ENCODE results near the gene SLF1. TPM values are rescaled to one million over a fixed set of nuclear protein-coding genes. Genes with fewer than 3 reads are reported as not detected.

Gene SLF1
- total and polyA plus RNA-seq, 2 of the 8 experiments (the other 6 are each of a cell fraction or from before 2014, with no cell fraction given), result 4.8 to 15.7 TPM

GRCh38 chr5:94661086-94661485 lies 42.6 kb downstream of the SLF1 start:
- DNase-seq (ENCODE audit: low read depth in 1 of 2, low spot score in 2 of 2) (no peak), FAIRE-seq (no peak)
- Histone ChIP-seq H3K4me2 (ENCODE audit: insufficient read depth in 1 of 2, low read depth in 2 of 2, low read length in 2 of 2) (no peak overlapping the region), H3K27ac (ENCODE audit: low read depth, low read length) (no peak overlapping the region), H3K4me3 (ENCODE audit: extremely low read depth in 1 of 4, insufficient read depth in 2 of 4, low read depth in 3 of 4, low read length in 4 of 4) (no peak overlapping the region), H2BK12ac (ENCODE audit: low read depth, low read length) (no peak overlapping the region), H3K18ac (ENCODE audit: extremely low read depth, low read length) (no peak overlapping the region), H4K91ac (replicated peaks; ENCODE audit: insufficient read length, low read length) (no peak overlapping the region), H2AK5ac (ENCODE audit: low read depth, low read length) (no peak overlapping the region), H2BK15ac (ENCODE audit: low read length) (no peak overlapping the region), H2BK5ac (ENCODE audit: low read depth, low read length) (no peak overlapping the region), H4K5ac (ENCODE audit: insufficient read length, low read depth, low read length) (no peak overlapping the region), H3K23ac (ENCODE audit: insufficient read length) (no peak overlapping the region), H3K56ac (replicated peaks; ENCODE audit: insufficient read length, low read depth, low read length) (no peak overlapping the region), H3K27me3 (replicated peaks in 1 of 4; ENCODE audit: control insufficient read depth in 3 of 4, extremely low read depth in 1 of 4, insufficient read depth in 3 of 4, low read length in 3 of 4) (0 out of 7 replicates have a peak, but pooled peaks cover 0 to 2% (median 0%) of the 10 kb centered on the region in 4 experiments), H3K79me2 (ENCODE audit: control insufficient read depth in 1 of 2, insufficient read depth in 2 of 2, low read length in 2 of 2) (peaks cover 0 to 10% of the 10 kb centered on the region in 2 experiments; a peak in 2 of 4 replicates), H4K20me1 (replicated peaks in 1 of 2; ENCODE audit: control insufficient read depth in 1 of 2, insufficient read depth in 2 of 2, low read length in 2 of 2) (no peaks in the 10 kb centered on the region), H3K9ac (replicated peaks in 1 of 4; ENCODE audit: extremely low read depth in 1 of 4, low read depth in 3 of 4, low read length in 3 of 4) (no peak overlapping the region), H3K9me3 (ENCODE audit: insufficient read depth in 2 of 2, low read depth in 1 of 2, low read length in 1 of 2) (peaks cover 0 to 8% of the 10 kb centered on the region in 2 experiments; a peak in 2 of 4 replicates), H2AFZ (ENCODE audit: low read length) (no peak overlapping the region), H3K4ac (replicated peaks; ENCODE audit: insufficient read length, low read depth, low read length) (no peak overlapping the region), H3K14ac (ENCODE audit: insufficient read length) (no peak overlapping the region), H2BK20ac (ENCODE audit: low read length) (no peak overlapping the region), H3K4me1 (replicated peaks in 1 of 4; ENCODE audit: control insufficient read depth in 3 of 4, insufficient read depth in 4 of 4, low read length in 3 of 4) (no peaks in the 10 kb centered on the region), H3K79me1 (ENCODE audit: low read depth, low read length) (peaks cover 6% of the 10 kb centered on the region), H2BK120ac (replicated peaks; ENCODE audit: low read depth, low read length) (no peak overlapping the region), H3K23me2 (ENCODE audit: low read depth, low read length) (no peaks in the 10 kb centered on the region), H4K8ac (ENCODE audit: extremely low read depth, insufficient read depth, low read length) (no peak overlapping the region), H3K36me3 (ENCODE audit: control insufficient read depth in 2 of 4, insufficient read depth in 4 of 4, low read length in 3 of 4) (peaks cover 0 to 10% (median 2%) of the 10 kb centered on the region in 4 experiments; a peak in 4 of 8 replicates)
- ChIA-PET POLR2A (ENCODE audit: partially characterized antibody) (no interaction called here), CTCF (ENCODE audit: partially characterized antibody) (interaction anchor here (1.5 kb wide), 1 partner anchor 47 kb away, joined by 4 read pairs; no protein-coding TSS in a partner anchor)
- 90% methylated on average over 3 of the region's 3 CpGs; no CpG with 5 or more reads in 1 of the 2 experiments for WGBS, 2 experiments (ENCODE audit: extremely low coverage in 1 of 2, insufficient coverage in 1 of 2, insufficient read length in 1 of 2, insufficient replicate concordance in 2 of 2, low coverage in 1 of 2, low lambda C conversion rate in 2 of 2, missing lambda C conversion rate in 1 of 2)
- TF ChIP-seq CTBP2 (IDR thresholded peaks at IDR 0.05; ENCODE audit: borderline replicate concordance, insufficient read depth, insufficient read length, low read length), result no peak
- TF ChIP-seq RAD21 (IDR thresholded peaks at IDR 0.05 in 1 of 2, conservative IDR thresholded peaks at IDR 0.05 in 1 of 2; ENCODE audit: low read depth in 2 of 2, low read length in 2 of 2), result no peak
- TF ChIP-seq SP4 (IDR thresholded peaks at IDR 0.05; ENCODE audit: low read length), result no peak
- no peak for TF ChIP-seq BRCA1 (IDR thresholded peaks at IDR 0.05; ENCODE audit: low read depth, low read length)
- TF ChIP-seq TAF7 (optimal IDR thresholded peaks at IDR 0.05; ENCODE audit: borderline replicate concordance, low read depth, low read length), result no peak
- no peak for TF ChIP-seq RBBP5 (IDR thresholded peaks at IDR 0.05; ENCODE audit: borderline replicate concordance, low read depth, low read length)
- no peak for TF ChIP-seq TCF12 (IDR thresholded peaks at IDR 0.05; ENCODE audit: low read depth, low read length)
- TF ChIP-seq POU5F1 (IDR thresholded peaks at IDR 0.05; ENCODE audit: low read depth, low read length), result no peak
- no peak for TF ChIP-seq USF2 (IDR thresholded peaks at IDR 0.05; ENCODE audit: low read length)
- no peak for TF ChIP-seq RNF2 (IDR thresholded peaks at IDR 0.05; ENCODE audit: borderline replicate concordance, low read depth, low read length, missing control alignments, poor library complexity, severe bottlenecking)
- no peak for TF ChIP-seq ZNF274 (IDR thresholded peaks at IDR 0.05; ENCODE audit: borderline replicate concordance, extremely low read depth, low read length)
- no peak for TF ChIP-seq SUZ12 (IDR thresholded peaks at IDR 0.05; ENCODE audit: low read length)
